Breast epithelium (tissue), 4 donors: ENCODE measurements around the gene MYO15A. TPM values are rescaled to one million over a fixed set of nuclear protein-coding genes. Genes with fewer than 3 reads are reported as not detected.

Experiments used
- DNase-seq, 2 donors: peaks; one replicate each; pipeline ENCODE4 v3.0.0-alpha.2; 2019; ENCODE audit warnings: low spot score in 2 of 2
- H3K27ac ChIP-seq, 2 donors: fragments of 200-600 bp; sonication (generic) in 1 of 2; one replicate each; pipeline ENCODE4 v1.5.1; 2016 to 2019; ENCODE audit warnings: mild to moderate bottlenecking in 1 of 2
- H3K27me3 ChIP-seq, 2 donors: fragments of 200-600 bp; sonication (generic) in 1 of 2; one replicate each; pipeline versions ENCODE4 v1.5.1 to v1.6.0; 2017 to 2019; ENCODE audit warnings: control low read depth in 1 of 2, mild to moderate bottlenecking in 1 of 2
- H3K36me3 ChIP-seq: fragments of 200-600 bp; one replicate; pipeline ENCODE4 v1.5.1; 2019
- H3K4me1 ChIP-seq, 2 donors: fragments of 200-600 bp; sonication (generic); one replicate each; pipeline ENCODE4 v1.5.1; 2016 to 2019; ENCODE audit warnings: control low read depth in 1 of 2
- H3K4me3 ChIP-seq, 3 donors: fragments of 200-600 bp; sonication (generic); 1 replicate in 2 of 3; 2 replicates in 1 of 3; pipeline ENCODE4 v1.5.1; 2016 to 2019; ENCODE audit warnings: mild to moderate bottlenecking in 3 of 3, moderate library complexity in 2 of 3
- H3K9me3 ChIP-seq, 2 donors: fragments of 200-600 bp; sonication (generic) in 1 of 2; one replicate each; pipeline ENCODE4 v1.5.1; 2016 to 2019; ENCODE audit warnings: control low read depth in 1 of 2
- CTCF ChIP-seq, 3 donors: fragments of 450-650 bp; IDR thresholded peaks; one replicate each; pipeline ENCODE4 v1.5.1; 2016 to 2017; ENCODE audit warnings: antibody characterized with exemption in 3 of 3, mild to moderate bottlenecking in 3 of 3, moderate library complexity in 3 of 3
- POLR2A ChIP-seq: fragments of 450-650 bp; IDR thresholded peaks from one replicate; pipeline ENCODE4 v1.6.1; 2016; ENCODE audit warnings: antibody characterized with exemption, mild to moderate bottlenecking, moderate library complexity
- POLR2AphosphoS5 ChIP-seq, 3 donors: sonication (generic); formaldehyde crosslinking; IDR thresholded peaks; one replicate each; pipeline ENCODE4 v1.6.1; 2017; ENCODE audit warnings: antibody characterized with exemption in 3 of 3
- intact Hi-C: fragments of 100-400 bp; cut with DNase I; formaldehyde crosslinking; loops from one replicate; pipeline ENCODE4 v1.15.1; 2023; ENCODE audit warnings: low total_unique reads
- total RNA-seq, 3 donors: library from RNA; depleted of rRNA; stranded (reverse); fragments of >200 nt; gene quantifications; one replicate each; pipeline ENCODE4 v1.1.0, GENCODE V29; 2016

Gene MYO15A
- total RNA-seq, 3 donors from 2014 or later: 1.2 to 2.9 (median 2.2) TPM

- no peak overlapping the region for H3K4me3 ChIP-seq
- no peaks in the 10 kb centered on the region for H3K4me1 ChIP-seq
- H3K27ac ChIP-seq: no peak overlapping the region
- DNase-seq: no peak
- H3K9me3 ChIP-seq: no peaks in the 10 kb centered on the region
- H3K36me3 ChIP-seq: no peaks in the 10 kb centered on the region
- intact Hi-C loops: no loop called here
- no peak for TF ChIP-seq POLR2A
- no peak for TF ChIP-seq POLR2AphosphoS5 (IDR thresholded peaks at IDR 0.05)
- TF ChIP-seq CTCF (IDR thresholded peaks at IDR 0.05): no peak
- H3K27me3 ChIP-seq: no peaks in the 10 kb centered on the region
Observed at GRCh38 chr17:18173740-18174139, 65.2 kb downstream of the MYO15A start.

GRCh38 chr17:18176176-18176575, 67.6 kb downstream of the MYO15A start:
- no peak for DNase-seq
- intact Hi-C loops: no loop called here
- H3K4me1 ChIP-seq: no peaks in the 10 kb centered on the region
- no peaks in the 10 kb centered on the region for H3K36me3 ChIP-seq
- H3K4me3 ChIP-seq: no peak overlapping the region
- TF ChIP-seq POLR2AphosphoS5 (IDR thresholded peaks at IDR 0.05) (no peak), POLR2A (no peak), CTCF (IDR thresholded peaks at IDR 0.05) (no peak)
- H3K27me3 ChIP-seq: no peaks in the 10 kb centered on the region
- no peaks in the 10 kb centered on the region for H3K9me3 ChIP-seq
- H3K27ac ChIP-seq: no peak overlapping the region

GRCh38 chr17:18177133-18177532, 68.6 kb downstream of the MYO15A start:
- Histone ChIP-seq H3K27ac (no peak overlapping the region), H3K4me3 (no peak overlapping the region), H3K27me3 (no peaks in the 10 kb centered on the region), H3K9me3 (no peaks in the 10 kb centered on the region), H3K36me3 (no peaks in the 10 kb centered on the region), H3K4me1 (peaks cover 0 to 2% of the 10 kb centered on the region in 2 donors)
- intact Hi-C loops: no loop called here
- TF ChIP-seq POLR2A (no peak), POLR2AphosphoS5 (IDR thresholded peaks at IDR 0.05) (no peak), CTCF (IDR thresholded peaks at IDR 0.05) (no peak)
- no peak for DNase-seq

GRCh38 chr17:18177722-18178121, 69.2 kb downstream of the MYO15A start:
- Histone ChIP-seq H3K9me3 (no peaks in the 10 kb centered on the region), H3K27ac (no peak overlapping the region), H3K4me3 (no peak overlapping the region), H3K36me3 (no peaks in the 10 kb centered on the region), H3K27me3 (no peaks in the 10 kb centered on the region), H3K4me1 (peaks cover 0 to 4% of the 10 kb centered on the region in 2 donors)
- intact Hi-C loops: no loop called here
- TF ChIP-seq POLR2A (no peak), POLR2AphosphoS5 (IDR thresholded peaks at IDR 0.05) (no peak), CTCF (IDR thresholded peaks at IDR 0.05) (no peak)
- no peak for DNase-seq

GRCh38 chr17:18179196-18179595, 70.6 kb downstream of the MYO15A start:
- Histone ChIP-seq H3K9me3 (no peaks in the 10 kb centered on the region), H3K27me3 (no peaks in the 10 kb centered on the region), H3K36me3 (no peaks in the 10 kb centered on the region), H3K4me1 (peaks cover 0 to 4% of the 10 kb centered on the region in 2 donors), H3K4me3 (no peak overlapping the region), H3K27ac (no peak overlapping the region)
- intact Hi-C loops: no loop called here
- TF ChIP-seq POLR2AphosphoS5 (IDR thresholded peaks at IDR 0.05) (no peak), CTCF (IDR thresholded peaks at IDR 0.05) (no peak)
- no peak for DNase-seq
